Gastroesophageal sphincter (tissue), 4 donors: ENCODE data around the gene SCN4A. TPM values are rescaled to one million over a fixed set of nuclear protein-coding genes. Genes with fewer than 3 reads are reported as not detected.

Experiments used
- ATAC-seq: fragments of 150-250 bp; one replicate; pipeline ENCODE4 v1.9.1; 2016; ENCODE audit warnings: mild to moderate bottlenecking, moderate library complexity
- H3K27ac ChIP-seq, 4 donors: fragments of 200-600 bp; sonication (generic) in 3 of 4; 1 replicate in 3 of 4; 2 replicates in 1 of 4; pipeline ENCODE4 v1.5.1; 2016 to 2019
- H3K27me3 ChIP-seq: fragments of 200-600 bp; sonication (generic); one replicate; pipeline ENCODE4 v1.5.1; 2019
- H3K36me3 ChIP-seq, 2 donors: fragments of 200-600 bp; sonication (generic); one replicate each; pipeline ENCODE4 v1.5.1; 2019; ENCODE audit warnings: control low read depth in 1 of 2
- H3K4me1 ChIP-seq, 3 donors: fragments of 200-600 bp; sonication (generic); 1 replicate in 2 of 3; 2 replicates in 1 of 3; pipeline ENCODE4 v1.5.1; 2016 to 2019; ENCODE audit warnings: control low read depth in 2 of 3
- H3K4me3 ChIP-seq, 2 donors: fragments of 200-600 bp; sonication (generic); one replicate each; pipeline ENCODE4 v1.5.1; 2019; ENCODE audit warnings: mild to moderate bottlenecking in 1 of 2, moderate library complexity in 1 of 2
- H3K9me3 ChIP-seq, 3 donors: fragments of 200-600 bp; sonication (generic); one replicate each; pipeline ENCODE4 v1.5.1; 2017 to 2019; ENCODE audit warnings: control low read depth in 2 of 3
- CTCF ChIP-seq, 4 experiments: fragments of 200-600 bp in 2 of 4; fragments of 450-650 bp in 2 of 4; sonication (generic) in 1 of 4; IDR thresholded peaks; one replicate each; pipeline ENCODE4 v1.5.1; 2017 to 2019; ENCODE audit warnings: antibody characterized with exemption in 4 of 4, mild to moderate bottlenecking in 2 of 4, moderate library complexity in 2 of 4
- EP300 ChIP-seq: sonication (generic); formaldehyde crosslinking; IDR thresholded peaks from one replicate; pipeline ENCODE4 v1.6.1; 2017; ENCODE audit warnings: antibody characterized with exemption, mild to moderate bottlenecking
- POLR2A ChIP-seq, 2 donors: fragments of 450-650 bp; IDR thresholded peaks; one replicate each; pipeline ENCODE4 v1.6.1; 2017; ENCODE audit warnings: antibody characterized with exemption in 2 of 2, mild to moderate bottlenecking in 2 of 2, moderate library complexity in 1 of 2
- POLR2AphosphoS5 ChIP-seq: sonication (generic); formaldehyde crosslinking; IDR thresholded peaks from one replicate; pipeline ENCODE4 v1.6.1; 2017; ENCODE audit warnings: antibody characterized with exemption
- WGBS, 2 donors: methylation state at CpG; one replicate each; pipeline ENCODE4 v1.1.5; 2018; ENCODE audit warnings: low coverage in 1 of 2; 5-methylcytosine and 5-hydroxymethylcytosine counted together
- total RNA-seq, 4 donors: library from RNA; depleted of rRNA; stranded (reverse); fragments of >200 nt; gene quantifications; one replicate each; pipeline ENCODE4 v1.1.0, GENCODE V29; 2016

The SCN4A gene
- total RNA-seq, 4 donors from 2014 or later, result 0.15 to 0.47 (median 0.35) TPM

DNA sequence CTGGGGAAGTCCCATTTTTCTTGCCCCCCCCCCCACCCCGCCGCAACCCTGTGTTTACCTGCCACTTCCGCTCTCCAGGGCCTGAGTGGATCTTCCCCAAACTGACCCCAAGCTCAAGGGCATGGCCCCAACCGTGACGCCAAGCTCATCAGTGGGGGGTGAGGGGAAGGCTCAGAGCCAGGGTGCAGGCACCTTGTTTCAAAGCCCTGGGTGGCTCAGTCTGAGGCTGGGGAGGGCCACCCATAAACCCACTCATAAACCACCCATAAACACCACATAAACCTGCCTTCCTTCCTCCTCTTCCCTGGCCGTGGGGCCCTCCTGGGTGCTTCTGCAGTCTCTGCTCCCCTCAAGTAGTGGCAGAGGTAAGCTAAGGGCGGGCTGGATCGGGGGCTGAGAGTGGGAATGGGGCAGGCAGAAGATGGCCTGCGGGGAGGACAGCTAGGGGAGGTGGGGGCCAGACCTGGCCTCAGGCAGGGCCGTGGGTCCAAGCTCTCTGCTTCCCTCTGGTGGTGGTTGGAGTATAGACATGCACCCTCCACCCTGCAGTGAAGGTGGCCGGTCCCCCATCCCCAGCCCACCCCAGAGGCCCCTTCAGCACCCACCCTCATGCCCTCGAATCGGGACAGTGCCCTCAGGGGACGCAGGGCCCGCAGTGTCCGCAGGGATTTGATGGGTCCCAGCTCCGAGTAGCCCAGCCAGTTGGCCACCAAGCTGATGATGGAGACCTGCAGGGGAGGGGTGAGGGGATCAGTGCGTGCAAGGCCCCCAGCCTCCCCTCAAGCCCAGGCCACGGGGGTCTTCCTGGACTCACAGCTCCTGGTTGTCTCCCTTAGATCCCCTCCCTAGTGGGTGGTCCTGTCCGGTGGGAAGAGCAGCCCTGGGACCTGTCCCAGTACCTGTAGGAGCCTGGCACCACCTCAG lies 26.0 kb downstream of the SCN4A start:
- H3K4me3 ChIP-seq, result no peak overlapping the region
- peaks cover 42% of the 10 kb centered on the region for H3K27me3 ChIP-seq
- H3K36me3 ChIP-seq, result no peaks in the 10 kb centered on the region
- 90% methylated on average over 2 of the region's 20 CpGs; no CpG with 5 or more reads in 1 of the 2 donors for WGBS, 2 donors
- ATAC-seq, result peak; percentile 55
- H3K27ac ChIP-seq, result no peak overlapping the region
- TF ChIP-seq CTCF (IDR thresholded peaks at IDR 0.05), result peak in 3 of 4 experiments; percentile 24 to 74 (median 58)
- no peak for TF ChIP-seq POLR2A (IDR thresholded peaks at IDR 0.05)
- H3K4me1 ChIP-seq, result no peaks in the 10 kb centered on the region
- no peaks in the 10 kb centered on the region for H3K9me3 ChIP-seq

DNA sequence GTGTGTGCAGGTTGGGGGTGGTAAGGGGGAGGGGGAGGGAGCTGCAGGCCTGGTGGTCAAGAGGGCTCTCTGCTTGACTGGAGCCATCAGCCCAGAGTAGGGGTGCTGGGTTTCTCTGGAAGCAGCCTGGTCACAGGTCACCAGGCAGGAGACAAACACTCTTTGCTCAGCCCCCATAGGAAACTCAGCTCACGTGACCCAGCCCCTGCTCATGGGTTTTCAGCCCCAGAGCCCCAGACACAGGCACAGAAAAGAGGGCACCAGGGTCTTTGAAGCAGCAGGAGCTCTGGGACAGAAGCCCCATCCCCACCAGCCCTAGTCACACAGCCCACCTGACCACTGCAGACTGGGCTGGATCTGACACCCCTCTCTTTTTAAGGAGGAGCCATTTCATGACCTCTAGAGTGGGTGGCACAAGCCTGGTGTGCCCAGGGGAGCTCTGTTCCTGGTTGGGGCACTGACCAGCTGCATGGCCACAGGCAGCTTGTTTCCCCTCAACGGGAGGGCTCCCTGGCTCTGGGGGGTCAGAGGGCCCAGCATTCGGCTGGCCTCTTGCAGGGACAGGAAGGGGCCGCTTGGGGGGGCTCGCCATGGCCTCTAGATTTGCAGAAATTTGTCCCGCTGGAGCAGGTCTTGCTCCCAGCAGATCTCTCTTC lies 26.8 kb downstream of the SCN4A start:
- H3K4me1 ChIP-seq, result no peaks in the 10 kb centered on the region
- H3K4me3 ChIP-seq, result no peak overlapping the region
- TF ChIP-seq POLR2A (IDR thresholded peaks at IDR 0.05) (no peak), EP300 (no peak), CTCF (IDR thresholded peaks at IDR 0.05) (no peak), POLR2AphosphoS5 (no peak)
- H3K36me3 ChIP-seq, result no peaks in the 10 kb centered on the region
- ATAC-seq, result no peak
- whole genome bisulfite sequencing, 2 donors, result 83% methylated on average over 1 of the region's 6 CpGs; no CpG with 5 or more reads in 1 of the 2 donors
- no peak overlapping the region for H3K27ac ChIP-seq
- H3K27me3 ChIP-seq, result peaks cover 37% of the 10 kb centered on the region
- no peaks in the 10 kb centered on the region for H3K9me3 ChIP-seq

DNA sequence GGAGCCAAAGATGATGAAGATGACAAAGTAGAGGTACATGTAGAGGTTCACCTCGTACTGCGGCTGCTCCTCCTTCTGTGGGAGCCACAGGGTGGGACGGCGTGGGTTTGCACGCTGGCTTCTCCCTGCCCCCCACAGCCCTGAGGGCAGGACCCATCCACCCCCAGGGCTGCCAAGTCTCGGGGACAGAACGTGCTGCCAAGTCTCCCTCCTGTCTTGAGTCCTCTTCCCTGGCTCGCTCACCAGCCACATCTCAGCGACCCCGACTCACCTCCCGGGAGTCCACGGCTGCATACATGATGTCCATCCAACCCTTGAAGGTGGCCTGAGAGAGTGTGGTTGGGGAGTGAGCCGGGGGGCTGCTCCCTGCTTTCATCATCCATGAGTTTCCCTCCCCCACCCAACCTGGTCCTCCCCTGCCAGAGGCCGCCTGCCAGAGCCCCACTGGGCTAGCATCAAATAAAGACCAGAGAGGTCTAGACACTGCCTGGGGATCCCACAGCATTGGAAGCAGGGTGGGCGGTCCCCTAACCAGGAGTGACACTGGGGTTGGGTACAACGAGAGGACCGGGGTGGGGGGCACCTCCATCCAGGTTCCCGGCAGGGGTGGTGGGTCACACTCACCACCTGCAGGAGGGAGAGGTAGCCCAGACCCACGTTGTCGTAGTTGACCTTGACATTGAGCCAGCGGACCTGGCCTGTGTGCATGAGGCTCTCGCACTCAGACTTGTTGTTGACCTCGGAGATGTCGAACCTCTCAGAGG lies 27.8 kb downstream of the SCN4A start:
- H3K27me3 ChIP-seq, result peaks cover 27% of the 10 kb centered on the region
- 94% methylated on average over 3 of the region's 24 CpGs; no CpG with 5 or more reads in 1 of the 2 donors for WGBS, 2 donors
- H3K4me3 ChIP-seq, result no peak overlapping the region
- no peaks in the 10 kb centered on the region for H3K9me3 ChIP-seq
- H3K27ac ChIP-seq, result no peak overlapping the region
- no peaks in the 10 kb centered on the region for H3K36me3 ChIP-seq
- H3K4me1 ChIP-seq, result no peaks in the 10 kb centered on the region
- no peak for ATAC-seq
- no peak for TF ChIP-seq EP300

GRCh38 chr17:63943745-63944144 lies 29.0 kb downstream of the SCN4A start:
- Histone ChIP-seq H3K9me3 (no peaks in the 10 kb centered on the region), H3K27ac (no peak overlapping the region), H3K4me3 (no peak overlapping the region), H3K36me3 (no peaks in the 10 kb centered on the region), H3K27me3 (peaks cover 15% of the 10 kb centered on the region), H3K4me1 (no peaks in the 10 kb centered on the region)
- TF ChIP-seq POLR2AphosphoS5, result no peak
- TF ChIP-seq POLR2A (IDR thresholded peaks at IDR 0.05), result no peak
- no peak for TF ChIP-seq EP300
- 61% methylated on average over 3 of the region's 9 CpGs; no CpG with 5 or more reads in 1 of the 2 donors for WGBS, 2 donors
- no peak for ATAC-seq

DNA sequence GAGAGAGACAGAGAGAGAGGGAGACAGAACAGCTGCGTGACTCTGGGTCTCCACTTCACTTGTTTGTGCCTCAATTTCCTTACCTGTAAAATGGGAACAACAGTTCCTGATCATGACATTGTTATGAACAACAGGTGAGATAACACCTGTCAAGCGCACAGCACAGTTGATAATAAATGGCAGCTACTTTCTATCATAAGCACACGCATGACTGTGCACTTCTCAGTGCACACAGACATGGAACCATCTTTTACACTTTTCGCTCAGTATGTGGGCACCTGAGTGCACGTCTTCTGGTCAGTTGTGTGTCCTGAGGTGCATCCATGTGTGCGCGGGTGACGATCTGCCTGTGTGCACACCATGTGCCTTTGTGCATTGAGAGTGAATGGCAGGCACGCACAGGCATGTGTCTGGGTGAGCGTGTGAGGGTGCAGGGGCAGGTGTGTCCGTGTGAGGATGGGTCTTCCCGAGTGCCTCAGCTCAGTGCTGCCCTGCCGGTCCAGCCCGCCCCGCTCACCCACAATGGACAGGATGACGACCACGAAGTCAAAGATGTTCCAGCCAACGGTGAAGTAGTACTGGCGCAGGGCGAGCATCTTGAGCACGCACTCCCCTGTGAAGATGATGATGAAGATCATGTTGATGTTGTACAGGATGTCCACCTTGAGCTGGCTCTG lies 30.3 kb downstream of the SCN4A start:
- WGBS, 2 donors, result 90 to 97% methylated on average over 4 to 8 of the region's 21 CpGs
- Histone ChIP-seq H3K27ac (no peak overlapping the region), H3K9me3 (no peaks in the 10 kb centered on the region), H3K36me3 (no peaks in the 10 kb centered on the region), H3K27me3 (peaks cover 4% of the 10 kb centered on the region), H3K4me3 (no peak overlapping the region), H3K4me1 (no peaks in the 10 kb centered on the region)
- no peak for TF ChIP-seq POLR2A (IDR thresholded peaks at IDR 0.05)
- TF ChIP-seq CTCF (IDR thresholded peaks at IDR 0.05), result no peak
- no peak for TF ChIP-seq POLR2AphosphoS5
- no peak for TF ChIP-seq EP300
- ATAC-seq, result no peak
